HT1080 (cell line): ENCODE data around the gene RNF5. TPM values are rescaled to one million over a fixed set of nuclear protein-coding genes. Genes with fewer than 3 reads are reported as not detected.
"Not testable (repeated sequence)": the region's sequence is repeated elsewhere in the genome, so short reads cannot be mapped to it uniquely, and the experiment has no call there.

Experiments used
- DNase-seq: peaks from one replicate; pipeline ENCODE4 v3.0.0-alpha.2; 2015; ENCODE audit warnings: low read depth
- polyA plus RNA-seq, 2 experiments: library from polyadenylated mRNA; depleted of rRNA; stranded (reverse); fragments of >200 nt; gene quantifications; 2 replicates each; pipeline ENCODE4 v1.2.3, GENCODE V29; 2015
- total RNA-seq: library from RNA; depleted of rRNA; stranded (reverse); fragments of >200 nt; shearing (Covaris generic); gene quantifications from 2 replicates; pipeline ENCODE4 v1.2.3, GENCODE V29; 2014; rRNA removed

Gene RNF5, protein sequence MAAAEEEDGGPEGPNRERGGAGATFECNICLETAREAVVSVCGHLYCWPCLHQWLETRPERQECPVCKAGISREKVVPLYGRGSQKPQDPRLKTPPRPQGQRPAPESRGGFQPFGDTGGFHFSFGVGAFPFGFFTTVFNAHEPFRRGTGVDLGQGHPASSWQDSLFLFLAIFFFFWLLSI
- 44.9 and 56.0 TPM in 2 replicates for total RNA-seq
- polyA plus RNA-seq (2015; cell fraction: cytosol; rRNA removed): 74.1 and 83.5 TPM in 2 replicates
- polyA plus RNA-seq (2015; cell fraction: nucleus; rRNA removed): 34.0 and 47.2 TPM in 2 replicates

DNA sequence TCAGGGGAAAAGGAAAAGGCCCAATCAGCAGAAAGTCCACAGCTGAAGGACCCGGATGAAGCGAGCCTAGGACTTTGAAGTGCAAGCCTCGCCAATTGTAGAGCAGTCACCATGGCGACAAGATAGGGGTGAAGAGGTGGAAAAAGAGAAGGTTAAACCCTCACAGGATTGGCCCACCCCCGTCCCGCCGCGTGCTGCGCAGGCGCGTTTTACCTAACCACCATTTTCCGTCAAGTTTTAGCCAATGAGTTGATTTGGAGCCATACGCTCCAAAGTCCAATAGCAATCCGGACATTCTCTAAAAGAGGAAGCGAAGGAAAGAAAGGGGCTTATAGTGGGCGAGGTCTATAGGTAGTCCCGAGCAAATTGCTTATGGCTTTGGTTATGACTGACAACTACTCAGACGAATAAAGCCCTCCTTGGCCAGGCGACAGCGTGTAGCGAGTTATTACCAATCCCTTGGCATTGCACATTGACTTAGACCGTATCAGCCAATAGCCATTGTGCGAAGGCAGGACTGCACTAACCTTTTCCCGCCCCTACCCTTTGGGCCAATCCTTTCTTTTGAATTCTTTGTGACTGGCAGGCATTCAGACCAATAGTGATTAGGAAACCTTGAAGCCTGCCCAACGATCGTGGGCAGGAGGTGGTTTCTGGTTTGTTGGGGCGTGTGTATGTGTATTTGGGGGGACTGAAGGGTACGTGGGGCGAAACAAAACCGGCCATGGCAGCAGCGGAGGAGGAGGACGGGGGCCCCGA, at the start of gene RNF5:
TSS of gene RNF5 (plus strand) at position 618 of the 759 bp plus-strand sequence. CDS start at position 725, 107 bp downstream.
- peak; percentile 100 for DNase-seq

GRCh38 chr6:32128751-32129296, 49.4 kb upstream of the RNF5 start:
- DNase-seq: no peak

- DNase-seq: no peak
Measured at GRCh38 chr6:32129297-32130088, 48.7 kb upstream of the RNF5 start.

GRCh38 chr6:32131439-32131948, 46.7 kb upstream of the RNF5 start:
- no peak for DNase-seq

DNA sequence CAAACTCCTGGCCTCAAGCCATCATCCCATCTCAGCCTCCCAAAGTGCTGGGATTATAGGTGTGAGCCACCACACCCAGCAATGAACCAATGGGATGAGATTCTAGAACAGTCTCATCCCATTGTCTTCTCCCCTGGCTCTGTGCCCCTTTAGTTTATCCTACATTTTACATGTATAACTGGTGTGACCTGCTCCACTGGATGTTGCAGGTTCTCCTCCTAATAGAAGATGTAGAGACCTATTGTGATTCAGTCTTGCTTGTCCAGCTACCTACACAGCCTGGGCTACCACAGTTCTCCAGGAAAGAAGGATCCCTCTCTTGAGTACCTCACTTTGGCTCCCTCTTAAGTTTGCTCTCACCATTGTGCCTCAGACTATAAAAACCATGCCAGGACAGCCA, 46.1 kb upstream of the RNF5 start:
- no peak for DNase-seq

DNA sequence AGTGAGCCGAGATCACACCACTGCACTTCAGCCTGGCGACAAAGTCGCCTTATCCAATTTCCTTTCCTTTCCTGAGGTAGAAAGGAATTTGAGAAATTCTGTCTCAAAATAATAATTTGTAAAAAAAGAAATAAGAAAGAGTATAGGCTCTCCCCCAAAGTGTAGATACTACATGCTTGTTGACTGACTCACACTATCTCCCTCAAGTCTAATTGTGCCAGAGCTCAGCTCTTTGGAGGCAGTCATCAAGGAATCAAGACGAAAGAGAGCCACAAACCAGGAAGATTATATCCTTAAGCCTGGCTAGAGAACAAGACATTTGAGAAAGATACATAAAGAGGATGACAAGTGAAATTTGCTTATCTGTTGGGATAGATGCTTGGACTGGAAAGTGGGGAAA, 44.4 kb upstream of the RNF5 start:
- DNase-seq: peak; percentile 30

DNA sequence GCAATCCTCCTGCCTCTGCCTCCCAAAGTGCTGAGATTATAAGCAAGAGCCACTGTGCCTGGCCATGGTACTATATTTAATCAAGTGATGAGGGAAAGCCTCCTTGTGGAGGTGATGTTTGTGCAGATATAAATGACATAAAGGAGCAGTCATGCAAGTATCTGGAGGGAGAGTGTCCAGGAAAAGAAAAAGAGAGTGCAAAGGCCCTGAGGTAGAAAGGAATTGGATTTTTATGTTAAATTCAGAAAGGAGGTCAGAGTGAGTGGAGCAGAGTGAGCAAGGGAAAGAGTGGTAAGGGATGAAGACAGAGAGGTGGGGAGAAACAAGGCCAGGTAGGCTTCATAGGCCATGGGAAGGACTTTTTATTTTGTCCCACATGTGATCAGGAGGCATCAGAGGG, 40.8 kb upstream of the RNF5 start:
- no peak for DNase-seq

DNA sequence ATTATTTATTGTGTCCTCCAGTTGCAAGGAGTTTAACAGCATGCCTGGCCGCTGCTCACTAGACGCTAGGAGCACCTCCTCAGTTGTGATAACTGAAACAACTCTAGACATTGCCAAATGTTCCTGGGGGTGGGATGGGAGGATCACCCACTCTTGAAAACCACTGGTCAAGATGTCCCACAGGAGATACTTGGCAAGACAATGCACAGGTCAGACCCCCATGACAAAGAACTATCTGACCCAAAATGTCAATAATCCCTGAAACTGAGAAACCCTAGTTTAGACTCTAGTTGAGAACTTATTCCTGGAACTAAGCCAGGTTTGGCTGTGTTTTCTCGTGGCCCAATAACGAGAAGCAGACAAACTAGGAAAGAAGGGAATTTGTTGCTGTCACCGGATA, 38.6 kb upstream of the RNF5 start:
- DNase-seq: no peak

DNA sequence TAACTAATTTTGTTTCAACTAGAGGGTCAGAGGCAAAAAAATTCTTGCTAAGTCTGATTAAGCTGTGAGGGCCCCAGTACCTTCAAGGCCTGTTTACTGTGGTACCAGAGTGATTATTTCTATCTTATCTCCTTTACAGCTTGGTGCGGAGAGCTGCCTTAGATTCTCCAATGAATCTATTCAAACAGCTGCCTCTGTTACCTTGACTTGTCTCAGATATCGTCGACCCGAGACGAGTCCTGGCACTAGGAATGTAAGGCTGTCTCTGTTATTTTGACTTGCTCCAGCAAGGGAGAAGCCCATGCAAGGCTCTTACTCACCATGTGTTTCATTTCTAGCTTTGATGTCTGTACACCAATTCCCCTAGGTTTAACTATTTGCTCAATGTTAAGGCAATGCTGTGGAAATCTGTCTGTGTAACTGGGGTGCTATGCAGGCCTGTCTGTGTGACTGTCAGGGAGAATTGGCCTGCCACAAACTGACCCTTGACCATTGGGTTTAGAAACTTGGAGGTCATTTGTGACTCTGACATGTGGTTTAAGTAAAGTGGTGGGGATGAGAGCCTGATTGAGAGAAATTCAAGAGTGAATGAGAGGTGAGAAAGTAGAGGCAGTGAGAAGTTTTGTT, 37.7 kb upstream of the RNF5 start:
- DNase-seq: no peak

GRCh38 chr6:32144238-32144637, 34.0 kb upstream of the RNF5 start:
- not testable (repeated sequence) for DNase-seq

GRCh38 chr6:32146287-32146686, 31.9 kb upstream of the RNF5 start:
- no peak for DNase-seq

- no peak for DNase-seq
Measured at GRCh38 chr6:32146687-32147086, 31.5 kb upstream of the RNF5 start.

DNA sequence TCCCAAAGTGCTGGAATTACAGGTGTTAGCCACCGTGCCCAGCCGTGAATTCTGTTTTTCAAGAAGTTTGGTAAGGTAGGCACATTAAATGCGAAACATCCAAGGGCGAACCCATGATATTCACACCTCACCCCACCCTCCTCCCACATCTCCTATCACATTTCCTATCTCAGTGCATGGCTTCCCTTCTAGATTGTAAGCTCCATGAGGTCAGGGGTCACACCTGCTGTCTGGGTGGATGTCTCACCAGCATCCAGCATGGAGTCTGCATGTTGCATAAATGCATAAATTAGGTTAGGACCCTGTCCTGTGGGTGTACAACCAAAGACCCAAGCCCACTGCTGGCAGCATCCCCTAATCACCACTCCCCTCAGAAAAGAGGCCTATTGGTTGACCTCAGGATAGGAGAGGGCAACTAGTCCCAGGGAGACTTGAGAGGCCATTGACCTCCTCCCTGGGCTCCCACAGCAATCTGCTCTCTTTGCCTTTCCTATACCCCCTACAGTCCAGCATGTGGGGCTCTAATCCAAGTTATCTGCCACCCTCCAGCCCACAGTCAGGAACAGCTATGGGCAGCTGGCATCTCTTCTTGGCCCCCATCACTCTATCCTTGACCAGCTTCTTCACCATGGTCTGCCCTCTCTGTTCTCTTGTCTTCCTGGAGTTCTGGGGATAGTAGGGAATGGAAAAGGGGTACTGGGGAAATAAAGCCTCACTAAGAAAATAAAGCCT, 30.6 kb upstream of the RNF5 start:
- no peak for DNase-seq

- no peak for DNase-seq
Measured at GRCh38 chr6:32148289-32149091, 29.7 kb upstream of the RNF5 start.

DNA sequence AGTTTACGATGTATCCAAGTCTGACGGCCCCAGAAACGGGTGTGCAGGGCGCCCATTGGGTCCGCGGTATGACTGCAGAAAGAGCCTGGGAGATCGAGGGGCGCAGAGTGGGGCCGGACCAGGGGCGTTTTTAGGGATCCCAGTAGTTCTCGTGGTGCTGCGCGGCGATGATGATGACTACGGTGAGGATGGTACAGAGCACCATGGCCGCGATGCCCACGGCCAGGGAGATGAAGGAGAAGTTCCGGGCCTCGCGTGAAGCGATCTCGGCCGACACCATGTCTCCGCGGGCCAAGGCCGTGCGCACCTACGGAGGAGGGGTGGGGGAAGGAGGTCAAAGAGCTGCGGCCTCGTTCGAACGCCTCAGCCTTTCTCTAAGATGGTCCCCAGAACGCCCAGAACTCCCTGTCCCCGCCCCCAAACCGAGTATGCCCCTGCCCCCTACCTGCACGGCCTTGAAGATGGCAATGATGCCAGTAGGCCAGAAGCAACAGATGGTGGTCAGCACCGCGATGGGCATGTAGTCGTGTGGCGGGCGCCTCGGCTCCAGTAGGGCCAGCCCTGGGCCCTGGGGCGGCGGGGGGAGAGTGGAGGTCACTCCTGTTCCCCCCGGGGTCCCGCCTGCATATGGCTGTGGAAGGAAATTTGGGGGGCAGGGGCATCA, 29.0 kb upstream of the RNF5 start:
- DNase-seq: no peak

DNA sequence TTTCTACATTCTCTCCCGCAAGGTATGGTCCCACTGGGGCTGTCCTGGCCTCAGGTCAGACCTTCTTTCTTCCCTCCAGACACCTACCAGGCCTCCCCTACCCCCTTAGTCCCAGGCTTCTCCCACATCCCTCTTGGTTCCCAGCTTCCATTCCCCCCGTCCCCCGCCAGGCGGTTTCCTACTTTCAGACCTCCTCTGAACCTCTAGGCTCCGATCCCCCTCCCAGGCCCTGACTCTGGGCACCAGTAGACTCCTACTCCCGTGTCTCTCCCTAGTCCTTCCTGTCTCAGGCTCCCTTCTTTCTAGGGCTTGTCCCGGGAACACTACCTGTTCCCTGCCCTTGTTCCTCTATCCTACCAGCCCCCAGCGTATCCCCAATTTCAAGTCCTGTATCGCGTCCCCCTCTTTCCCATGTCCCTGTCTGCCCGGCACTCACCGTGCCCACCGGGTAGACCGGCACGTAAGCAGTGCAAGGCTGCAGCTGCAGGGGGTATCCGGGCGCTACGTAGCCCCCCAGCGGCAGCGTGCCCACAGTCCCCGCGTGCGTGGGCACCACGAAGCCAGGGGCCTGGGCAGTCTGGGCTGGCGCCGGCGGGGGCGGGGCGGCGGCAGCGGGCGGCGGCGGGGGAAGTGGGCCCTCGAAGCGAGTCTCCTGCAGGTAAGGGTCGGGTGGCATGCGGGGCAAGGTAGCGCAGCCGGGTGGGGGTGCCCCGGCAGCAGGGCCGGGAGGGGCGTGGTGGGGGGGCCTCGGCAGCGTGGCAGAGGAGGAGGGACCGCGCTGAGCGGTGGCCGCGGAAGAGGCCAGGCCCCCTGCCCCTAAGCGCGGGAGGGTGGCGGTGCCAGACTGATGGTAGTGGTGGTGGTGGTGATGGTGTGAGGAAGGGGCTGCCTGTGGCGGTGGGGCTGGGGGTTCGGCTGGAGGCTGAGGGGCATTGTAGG, 28.0 kb upstream of the RNF5 start:
- no peak for DNase-seq

GRCh38 chr6:32151181-32151862, 26.9 kb upstream of the RNF5 start:
- DNase-seq: no peak
